PC-3 (cell line): ENCODE measurements around the gene PPP6R1.

Experiments used
- CTCF ChIP-seq: fragments of 300-600 bp; sonication (generic); conservative IDR thresholded peaks from 2 replicates; pipeline ENCODE4 v1.5.1; 2017; ENCODE audit warnings: antibody characterized with exemption, low read depth, mild to moderate bottlenecking, low read length
- EZH2 ChIP-seq: fragments of 300-600 bp; sonication (generic); IDR thresholded peaks from one replicate; pipeline ENCODE4 v1.6.1; 2017; ENCODE audit warnings: antibody characterized with exemption, mild to moderate bottlenecking, low read length; ENCODE audit not compliant: unreplicated experiment
- EZH2phosphoT487 ChIP-seq: fragments of 300-600 bp; sonication (generic); IDR thresholded peaks from 2 replicates; pipeline ENCODE4 v1.6.1; 2018; ENCODE audit warnings: mild to moderate bottlenecking, antibody characterized with exemption, low read length, borderline replicate concordance

GRCh38 chr19:55199620-55200204 is 59.1 kb downstream of the PPP6R1 start:
- TF ChIP-seq CTCF (no peak), EZH2 (no peak), EZH2phosphoT487 (no peak)
